Measurements from ENCODE around the gene RAD51D. TPM values are rescaled to one million over a fixed set of nuclear protein-coding genes. Genes with fewer than 3 reads are reported as not detected.

The RAD51D gene
- total and polyA plus RNA-seq, 10 of the 15 experiments (the other 5 are each of a cell fraction or from before 2014, with no cell fraction given), result 2.6 to 29.3 (median 13.5) TPM

DNA sequence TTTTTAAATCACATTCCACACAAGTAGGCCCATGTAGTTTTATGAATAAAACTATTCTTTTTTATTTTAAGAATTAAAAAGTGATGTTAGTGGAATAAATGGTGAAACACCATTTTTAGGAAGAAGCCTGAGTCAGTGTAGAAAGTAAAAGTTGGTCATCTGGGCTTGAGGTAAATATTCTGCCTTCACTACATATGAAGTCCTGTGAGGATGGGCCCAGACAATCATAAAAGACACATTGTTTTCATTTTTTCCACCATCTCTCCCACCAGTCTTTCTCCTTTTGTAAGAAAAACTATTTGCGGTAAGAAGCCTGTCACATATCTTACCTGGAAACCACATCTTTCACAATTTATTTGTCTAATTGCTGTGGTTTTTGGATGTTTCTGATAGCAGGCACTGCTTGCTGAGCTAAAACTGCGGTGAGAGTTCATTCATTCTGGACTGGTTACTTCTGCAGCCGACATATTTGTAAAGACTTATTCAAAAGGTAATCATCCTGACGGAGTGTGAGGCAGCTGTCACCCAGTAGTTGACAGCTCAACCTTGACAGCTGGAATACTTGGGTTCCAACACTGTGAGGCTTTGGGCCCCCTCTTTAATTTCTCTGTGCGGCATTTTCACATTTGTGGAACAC lies 45.6 kb downstream of the RAD51D start (continued):
- TF ChIP-seq, protein P1, sequence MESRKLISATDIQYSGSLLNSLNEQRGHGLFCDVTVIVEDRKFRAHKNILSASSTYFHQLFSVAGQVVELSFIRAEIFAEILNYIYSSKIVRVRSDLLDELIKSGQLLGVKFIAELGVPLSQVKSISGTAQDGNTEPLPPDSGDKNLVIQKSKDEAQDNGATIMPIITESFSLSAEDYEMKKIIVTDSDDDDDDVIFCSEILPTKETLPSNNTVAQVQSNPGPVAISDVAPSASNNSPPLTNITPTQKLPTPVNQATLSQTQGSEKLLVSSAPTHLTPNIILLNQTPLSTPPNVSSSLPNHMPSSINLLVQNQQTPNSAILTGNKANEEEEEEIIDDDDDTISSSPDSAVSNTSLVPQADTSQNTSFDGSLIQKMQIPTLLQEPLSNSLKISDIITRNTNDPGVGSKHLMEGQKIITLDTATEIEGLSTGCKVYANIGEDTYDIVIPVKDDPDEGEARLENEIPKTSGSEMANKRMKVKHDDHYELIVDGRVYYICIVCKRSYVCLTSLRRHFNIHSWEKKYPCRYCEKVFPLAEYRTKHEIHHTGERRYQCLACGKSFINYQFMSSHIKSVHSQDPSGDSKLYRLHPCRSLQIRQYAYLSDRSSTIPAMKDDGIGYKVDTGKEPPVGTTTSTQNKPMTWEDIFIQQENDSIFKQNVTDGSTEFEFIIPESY (IDR thresholded peaks at IDR 0.05), result no peak
- TF ChIP-seq CHD2 (IDR thresholded peaks at IDR 0.05; ENCODE audit: borderline replicate concordance, low read depth, low read length), result no peak
- TF ChIP-seq, protein P2, sequence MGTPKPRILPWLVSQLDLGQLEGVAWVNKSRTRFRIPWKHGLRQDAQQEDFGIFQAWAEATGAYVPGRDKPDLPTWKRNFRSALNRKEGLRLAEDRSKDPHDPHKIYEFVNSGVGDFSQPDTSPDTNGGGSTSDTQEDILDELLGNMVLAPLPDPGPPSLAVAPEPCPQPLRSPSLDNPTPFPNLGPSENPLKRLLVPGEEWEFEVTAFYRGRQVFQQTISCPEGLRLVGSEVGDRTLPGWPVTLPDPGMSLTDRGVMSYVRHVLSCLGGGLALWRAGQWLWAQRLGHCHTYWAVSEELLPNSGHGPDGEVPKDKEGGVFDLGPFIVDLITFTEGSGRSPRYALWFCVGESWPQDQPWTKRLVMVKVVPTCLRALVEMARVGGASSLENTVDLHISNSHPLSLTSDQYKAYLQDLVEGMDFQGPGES (IDR thresholded peaks at IDR 0.05), result no peak
- no peak for TF ChIP-seq BMI1 (IDR thresholded peaks at IDR 0.05; ENCODE audit: borderline replicate concordance)
- TF ChIP-seq NFYA (IDR thresholded peaks at IDR 0.05; ENCODE audit: borderline replicate concordance, low read depth, low read length), result no peak
- 0 out of 2 replicates have a peak, but pooled peaks have one; percentile 28 for TF ChIP-seq DPF2 (IDR thresholded peaks at IDR 0.05)
- TF ChIP-seq EP300 (IDR thresholded peaks at IDR 0.05; ENCODE audit: borderline replicate concordance in 1 of 2, control insufficient read depth in 1 of 2, low read depth in 2 of 2, low read length in 2 of 2), result no peak
- TF ChIP-seq, protein P3, sequence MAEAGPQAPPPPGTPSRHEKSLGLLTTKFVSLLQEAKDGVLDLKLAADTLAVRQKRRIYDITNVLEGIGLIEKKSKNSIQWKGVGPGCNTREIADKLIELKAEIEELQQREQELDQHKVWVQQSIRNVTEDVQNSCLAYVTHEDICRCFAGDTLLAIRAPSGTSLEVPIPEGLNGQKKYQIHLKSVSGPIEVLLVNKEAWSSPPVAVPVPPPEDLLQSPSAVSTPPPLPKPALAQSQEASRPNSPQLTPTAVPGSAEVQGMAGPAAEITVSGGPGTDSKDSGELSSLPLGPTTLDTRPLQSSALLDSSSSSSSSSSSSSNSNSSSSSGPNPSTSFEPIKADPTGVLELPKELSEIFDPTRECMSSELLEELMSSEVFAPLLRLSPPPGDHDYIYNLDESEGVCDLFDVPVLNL (IDR thresholded peaks at IDR 0.05; ENCODE audit: low read depth, low read length), result no peak
- TF ChIP-seq, protein P4, sequence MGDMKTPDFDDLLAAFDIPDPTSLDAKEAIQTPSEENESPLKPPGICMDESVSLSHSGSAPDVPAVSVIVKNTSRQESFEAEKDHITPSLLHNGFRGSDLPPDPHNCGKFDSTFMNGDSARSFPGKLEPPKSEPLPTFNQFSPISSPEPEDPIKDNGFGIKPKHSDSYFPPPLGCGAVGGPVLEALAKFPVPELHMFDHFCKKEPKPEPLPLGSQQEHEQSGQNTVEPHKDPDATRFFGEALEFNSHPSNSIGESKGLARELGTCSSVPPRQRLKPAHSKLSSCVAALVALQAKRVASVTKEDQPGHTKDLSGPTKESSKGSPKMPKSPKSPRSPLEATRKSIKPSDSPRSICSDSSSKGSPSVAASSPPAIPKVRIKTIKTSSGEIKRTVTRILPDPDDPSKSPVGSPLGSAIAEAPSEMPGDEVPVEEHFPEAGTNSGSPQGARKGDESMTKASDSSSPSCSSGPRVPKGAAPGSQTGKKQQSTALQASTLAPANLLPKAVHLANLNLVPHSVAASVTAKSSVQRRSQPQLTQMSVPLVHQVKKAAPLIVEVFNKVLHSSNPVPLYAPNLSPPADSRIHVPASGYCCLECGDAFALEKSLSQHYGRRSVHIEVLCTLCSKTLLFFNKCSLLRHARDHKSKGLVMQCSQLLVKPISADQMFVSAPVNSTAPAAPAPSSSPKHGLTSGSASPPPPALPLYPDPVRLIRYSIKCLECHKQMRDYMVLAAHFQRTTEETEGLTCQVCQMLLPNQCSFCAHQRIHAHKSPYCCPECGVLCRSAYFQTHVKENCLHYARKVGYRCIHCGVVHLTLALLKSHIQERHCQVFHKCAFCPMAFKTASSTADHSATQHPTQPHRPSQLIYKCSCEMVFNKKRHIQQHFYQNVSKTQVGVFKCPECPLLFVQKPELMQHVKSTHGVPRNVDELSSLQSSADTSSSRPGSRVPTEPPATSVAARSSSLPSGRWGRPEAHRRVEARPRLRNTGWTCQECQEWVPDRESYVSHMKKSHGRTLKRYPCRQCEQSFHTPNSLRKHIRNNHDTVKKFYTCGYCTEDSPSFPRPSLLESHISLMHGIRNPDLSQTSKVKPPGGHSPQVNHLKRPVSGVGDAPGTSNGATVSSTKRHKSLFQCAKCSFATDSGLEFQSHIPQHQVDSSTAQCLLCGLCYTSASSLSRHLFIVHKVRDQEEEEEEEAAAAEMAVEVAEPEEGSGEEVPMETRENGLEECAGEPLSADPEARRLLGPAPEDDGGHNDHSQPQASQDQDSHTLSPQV (IDR thresholded peaks at IDR 0.05), result no peak
- TF ChIP-seq ASH2L (IDR thresholded peaks at IDR 0.05; ENCODE audit: borderline replicate concordance, low read depth), result no peak
- TF ChIP-seq KDM1A (IDR thresholded peaks at IDR 0.05; ENCODE audit: borderline replicate concordance), result no peak
- TF ChIP-seq ZSCAN29 (IDR thresholded peaks at IDR 0.05), result no peak
- TF ChIP-seq FOS (IDR thresholded peaks at IDR 0.05; ENCODE audit: borderline replicate concordance, extremely low read depth, insufficient read length), result no peak
- peak in 1 of 2 experiments; percentile 14; a peak in 2 of 4 replicates for TF ChIP-seq IKZF2 (IDR thresholded peaks at IDR 0.05)
- no peak for TF ChIP-seq SP1 (IDR thresholded peaks at IDR 0.05; ENCODE audit: low read depth, low read length)
- no peak for TF ChIP-seq BCL11A (IDR thresholded peaks at IDR 0.05; ENCODE audit: low read depth, low read length)
- TF ChIP-seq MTA2 (IDR thresholded peaks at IDR 0.05; ENCODE audit: low read depth), result peak; percentile 73
- TF ChIP-seq, protein P5, sequence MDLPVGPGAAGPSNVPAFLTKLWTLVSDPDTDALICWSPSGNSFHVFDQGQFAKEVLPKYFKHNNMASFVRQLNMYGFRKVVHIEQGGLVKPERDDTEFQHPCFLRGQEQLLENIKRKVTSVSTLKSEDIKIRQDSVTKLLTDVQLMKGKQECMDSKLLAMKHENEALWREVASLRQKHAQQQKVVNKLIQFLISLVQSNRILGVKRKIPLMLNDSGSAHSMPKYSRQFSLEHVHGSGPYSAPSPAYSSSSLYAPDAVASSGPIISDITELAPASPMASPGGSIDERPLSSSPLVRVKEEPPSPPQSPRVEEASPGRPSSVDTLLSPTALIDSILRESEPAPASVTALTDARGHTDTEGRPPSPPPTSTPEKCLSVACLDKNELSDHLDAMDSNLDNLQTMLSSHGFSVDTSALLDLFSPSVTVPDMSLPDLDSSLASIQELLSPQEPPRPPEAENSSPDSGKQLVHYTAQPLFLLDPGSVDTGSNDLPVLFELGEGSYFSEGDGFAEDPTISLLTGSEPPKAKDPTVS (IDR thresholded peaks at IDR 0.05; ENCODE audit: low read depth, low read length), result no peak
